Measurements from ENCODE around the gene TAF11L9.
"Not testable (repeated sequence)": the region's sequence is repeated elsewhere in the genome, so short reads cannot be mapped to it uniquely, and the experiment has no call there.

Gene TAF11L9

DNA sequence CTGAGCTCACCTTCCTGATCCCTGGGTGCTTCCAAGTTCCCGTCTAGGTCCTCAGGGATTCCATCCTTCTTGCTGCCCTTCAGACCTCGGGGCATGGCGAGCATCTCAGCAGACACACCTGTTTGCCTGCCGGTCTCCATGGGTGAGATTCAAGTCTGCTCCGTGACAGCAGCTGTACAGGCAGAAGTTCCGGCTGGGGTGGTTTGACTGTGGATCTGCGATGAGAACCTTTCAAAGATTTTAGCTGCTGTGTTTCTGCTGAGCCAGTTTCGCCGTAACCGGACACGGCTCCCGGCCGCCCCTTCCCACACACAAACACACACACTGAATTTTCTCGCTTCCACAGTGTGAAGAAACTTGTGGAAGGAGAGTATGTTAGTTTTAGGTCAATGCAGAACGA is at the start of gene TAF11L9:
TSS of gene TAF11L9 (minus strand) at position 140 of the 400 bp plus-strand sequence.
- not testable (repeated sequence) for H3K79me2 ChIP-seq (ENCODE audit: insufficient read depth, low read depth); H3K27me3 ChIP-seq (ENCODE audit: insufficient read depth, low read depth); H2AFZ ChIP-seq (ENCODE audit: low read depth); H3K36me3 ChIP-seq (ENCODE audit: insufficient read depth); H3K4me1 ChIP-seq (ENCODE audit: low read depth, poor library complexity, severe bottlenecking); H4K20me1 ChIP-seq (ENCODE audit: insufficient read depth); H3K4me2 ChIP-seq; H3K27ac ChIP-seq; H3K9ac ChIP-seq; H3K4me3 ChIP-seq (IDR thresholded peaks at IDR 0.05; ENCODE audit: insufficient read depth, low read depth, low read length)

- Histone ChIP-seq H3K4me1 (ENCODE audit: low read depth, poor library complexity, severe bottlenecking) (no peaks in the 10 kb centered on the region), H4K20me1 (ENCODE audit: insufficient read depth) (no peaks in the 10 kb centered on the region), H3K27ac (no peak within 1 kb of the TSS), H3K36me3 (ENCODE audit: insufficient read depth) (no peaks in the 10 kb centered on the region), H3K9ac (no peak within 1 kb of the TSS), H2AFZ (ENCODE audit: low read depth) (no peak within 1 kb of the TSS), H3K79me2 (ENCODE audit: insufficient read depth, low read depth) (no peaks in the 10 kb centered on the region), H3K4me2 (no peak within 1 kb of the TSS), H3K4me3 (IDR thresholded peaks at IDR 0.05; ENCODE audit: insufficient read depth, low read depth, low read length) (no peak within 1 kb of the TSS), H3K27me3 (ENCODE audit: insufficient read depth, low read depth) (no peaks in the 10 kb centered on the region)
- no peak for TF ChIP-seq CTCF (conservative IDR thresholded peaks at IDR 0.05; ENCODE audit: low read depth, low read length)
Measured at GRCh38 chr5:17634160-17634559, 40.0 kb upstream of the TAF11L9 start, which contains the start of gene TAF11L14. TSS of gene TAF11L14 (plus strand) at chr5:17634460.

DNA sequence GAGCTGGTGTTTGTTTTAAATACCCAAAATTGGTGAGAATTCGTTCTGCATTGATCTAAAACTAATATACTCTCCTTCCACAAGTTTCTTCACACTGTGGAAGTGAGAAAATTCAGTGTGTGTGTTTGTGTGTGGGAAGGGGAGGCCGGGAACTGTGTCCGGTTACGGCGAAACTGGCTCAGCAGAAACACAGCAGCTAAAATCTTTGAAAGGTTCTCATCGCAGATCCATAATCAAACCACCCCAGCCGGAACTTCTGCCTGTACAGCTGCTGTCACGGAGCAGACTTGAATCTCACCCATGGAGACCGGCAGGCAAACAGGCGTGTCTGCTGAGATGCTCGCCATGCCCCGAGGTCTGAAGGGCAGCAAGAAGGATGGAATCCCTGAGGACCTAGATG is 37.6 kb upstream of the TAF11L9 start, which contains the start of gene TAF11L13:
TSS of gene TAF11L13 (plus strand) at position 301 of the 400 bp plus-strand sequence.
- H3K4me1 ChIP-seq (ENCODE audit: low read depth, poor library complexity, severe bottlenecking); H3K79me2 ChIP-seq (ENCODE audit: insufficient read depth, low read depth); H3K4me3 ChIP-seq (IDR thresholded peaks at IDR 0.05; ENCODE audit: insufficient read depth, low read depth, low read length); H3K27ac ChIP-seq; H3K9ac ChIP-seq; H3K36me3 ChIP-seq (ENCODE audit: insufficient read depth); H2AFZ ChIP-seq (ENCODE audit: low read depth); H3K27me3 ChIP-seq (ENCODE audit: insufficient read depth, low read depth); H3K4me2 ChIP-seq; H4K20me1 ChIP-seq (ENCODE audit: insufficient read depth): not testable (repeated sequence)

DNA sequence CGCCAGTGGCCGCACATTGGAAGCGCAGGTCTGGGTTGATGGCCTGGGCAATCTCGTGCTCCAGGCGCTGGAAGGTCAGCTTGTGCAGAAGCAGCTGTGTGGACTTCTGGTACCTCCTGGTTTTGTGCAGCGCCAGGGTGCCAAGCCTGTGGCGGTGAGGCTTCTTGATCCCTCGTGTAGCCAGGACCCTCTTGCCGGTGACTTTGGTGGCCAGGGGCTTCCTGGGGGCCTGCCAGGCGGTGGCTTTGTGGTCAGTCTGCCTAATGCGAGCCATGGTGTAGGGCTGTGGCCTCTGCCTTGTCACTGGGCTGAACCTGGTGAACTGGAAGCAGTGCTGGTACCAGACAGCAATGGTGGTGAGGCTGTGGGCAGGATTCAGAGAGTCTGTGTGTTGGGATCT is 31.5 kb upstream of the TAF11L9 start:
- Histone ChIP-seq H3K79me2 (ENCODE audit: insufficient read depth, low read depth) (no peaks in the 10 kb centered on the region), H3K4me2 (no peak overlapping the region), H3K27me3 (ENCODE audit: insufficient read depth, low read depth) (no peaks in the 10 kb centered on the region), H3K9ac (no peak overlapping the region), H4K20me1 (ENCODE audit: insufficient read depth) (no peaks in the 10 kb centered on the region), H3K4me3 (IDR thresholded peaks at IDR 0.05; ENCODE audit: insufficient read depth, low read depth, low read length) (no peak overlapping the region), H3K36me3 (ENCODE audit: insufficient read depth) (no peaks in the 10 kb centered on the region), H3K4me1 (ENCODE audit: low read depth, poor library complexity, severe bottlenecking) (no peaks in the 10 kb centered on the region), H2AFZ (ENCODE audit: low read depth) (no peak overlapping the region), H3K27ac (no peak overlapping the region)
- TF ChIP-seq CTCF (conservative IDR thresholded peaks at IDR 0.05; ENCODE audit: low read depth, low read length), result no peak

DNA sequence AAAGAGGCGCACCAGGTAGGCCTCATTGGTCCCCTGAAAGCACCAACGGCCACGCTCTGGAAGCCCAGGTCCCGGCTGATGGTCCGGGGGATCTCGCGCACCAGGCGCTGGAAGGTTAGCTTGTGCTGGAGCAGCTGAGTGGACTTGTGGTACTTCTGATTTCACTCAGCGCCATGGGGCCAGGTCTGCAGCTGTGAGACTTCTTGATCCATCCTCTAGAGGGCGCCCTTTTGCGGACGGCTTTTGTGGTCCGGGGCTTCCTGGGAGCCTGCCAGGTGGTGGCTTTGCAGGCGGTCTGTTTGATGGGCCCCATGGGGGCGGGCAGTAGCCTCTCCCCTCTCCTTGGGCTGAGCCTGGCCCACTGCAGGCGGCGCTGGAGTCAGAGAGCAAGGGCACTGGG is 26.4 kb upstream of the TAF11L9 start:
- peak; percentile 40; the same call in 1 of the 2 replicates for TF ChIP-seq CTCF (conservative IDR thresholded peaks at IDR 0.05; ENCODE audit: low read depth, low read length)
- Histone ChIP-seq H3K27ac (no peak overlapping the region), H3K9ac (no peak overlapping the region), H4K20me1 (ENCODE audit: insufficient read depth) (no peaks in the 10 kb centered on the region), H3K4me1 (ENCODE audit: low read depth, poor library complexity, severe bottlenecking) (no peaks in the 10 kb centered on the region), H3K4me3 (IDR thresholded peaks at IDR 0.05; ENCODE audit: insufficient read depth, low read depth, low read length) (no peak overlapping the region), H2AFZ (ENCODE audit: low read depth) (no peak overlapping the region), H3K27me3 (ENCODE audit: insufficient read depth, low read depth) (no peaks in the 10 kb centered on the region), H3K79me2 (ENCODE audit: insufficient read depth, low read depth) (no peaks in the 10 kb centered on the region), H3K4me2 (no peak overlapping the region), H3K36me3 (ENCODE audit: insufficient read depth) (no peaks in the 10 kb centered on the region)
